GM19025 (cell line): ENCODE measurements around the gene SPRTN.

Experiments
- ATAC-seq: cut with Tn5 transposase; IDR thresholded peaks from one replicate; pipeline ENCODE4 v1.9.1; 2021; ENCODE audit warnings: mild to moderate bottlenecking, low read depth, moderate library complexity; ENCODE audit not compliant: unreplicated experiment

Gene SPRTN, protein sequence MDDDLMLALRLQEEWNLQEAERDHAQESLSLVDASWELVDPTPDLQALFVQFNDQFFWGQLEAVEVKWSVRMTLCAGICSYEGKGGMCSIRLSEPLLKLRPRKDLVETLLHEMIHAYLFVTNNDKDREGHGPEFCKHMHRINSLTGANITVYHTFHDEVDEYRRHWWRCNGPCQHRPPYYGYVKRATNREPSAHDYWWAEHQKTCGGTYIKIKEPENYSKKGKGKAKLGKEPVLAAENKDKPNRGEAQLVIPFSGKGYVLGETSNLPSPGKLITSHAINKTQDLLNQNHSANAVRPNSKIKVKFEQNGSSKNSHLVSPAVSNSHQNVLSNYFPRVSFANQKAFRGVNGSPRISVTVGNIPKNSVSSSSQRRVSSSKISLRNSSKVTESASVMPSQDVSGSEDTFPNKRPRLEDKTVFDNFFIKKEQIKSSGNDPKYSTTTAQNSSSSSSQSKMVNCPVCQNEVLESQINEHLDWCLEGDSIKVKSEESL

GRCh38 chr1:231338270-231339128, at the start of gene SPRTN:
Gene SPRTN, plus strand, starts transcription at chr1:231338293. Its CDS starts 91 bp downstream, at chr1:231338384.
- peak; percentile 4 for ATAC-seq

GRCh38 chr1:231295938-231296337, 42.2 kb upstream of the SPRTN start:
- no peak for ATAC-seq

DNA sequence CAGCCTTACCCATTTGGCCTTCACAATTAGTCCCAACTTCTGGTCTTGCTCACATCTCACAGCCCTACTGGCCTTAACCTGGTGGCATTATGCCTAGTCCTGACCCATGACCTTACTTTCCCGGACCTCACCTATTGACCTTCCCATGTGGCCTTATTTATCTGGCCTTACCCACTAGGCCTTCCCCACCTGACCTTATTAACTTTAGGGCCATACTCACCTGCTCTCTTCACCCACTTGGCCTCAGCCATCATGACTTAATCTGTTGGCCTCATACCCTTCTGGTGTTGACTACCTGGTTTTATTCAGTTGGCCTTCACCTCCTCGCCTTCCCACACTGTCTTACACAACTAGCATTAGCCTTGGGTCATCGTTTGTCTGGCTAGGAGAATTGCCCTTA, 36.1 kb upstream of the SPRTN start:
- ATAC-seq, result no peak

DNA sequence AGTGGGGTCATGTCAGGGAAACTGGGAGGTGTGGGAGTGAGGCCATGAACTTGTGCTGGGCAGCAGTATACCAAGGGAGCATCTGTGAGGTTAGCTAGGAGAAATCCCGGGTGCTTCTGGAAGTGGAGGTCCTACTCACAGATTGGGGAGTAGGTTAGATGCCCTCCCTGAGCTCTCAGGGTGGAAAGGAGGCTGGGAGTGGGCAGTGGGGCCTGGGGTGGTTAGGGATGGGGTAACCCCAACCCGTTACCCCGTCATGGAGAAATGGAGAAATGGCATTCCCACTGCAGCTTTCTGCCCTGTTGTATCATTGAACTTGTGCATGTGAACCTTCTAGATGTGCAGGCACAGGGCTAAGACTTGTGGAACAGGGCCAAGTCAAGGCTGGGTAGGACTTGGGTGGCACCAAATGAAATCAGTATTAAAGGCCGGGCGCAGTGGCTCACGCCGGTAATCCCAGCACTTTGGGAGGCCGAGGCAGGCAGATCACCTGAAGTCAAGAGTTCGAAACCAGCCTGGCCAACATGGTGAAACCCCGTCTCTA, 27.6 kb upstream of the SPRTN start:
- no peak for ATAC-seq

- ATAC-seq, result no peak
Observed at GRCh38 chr1:231311720-231312431, 26.2 kb upstream of the SPRTN start.

DNA sequence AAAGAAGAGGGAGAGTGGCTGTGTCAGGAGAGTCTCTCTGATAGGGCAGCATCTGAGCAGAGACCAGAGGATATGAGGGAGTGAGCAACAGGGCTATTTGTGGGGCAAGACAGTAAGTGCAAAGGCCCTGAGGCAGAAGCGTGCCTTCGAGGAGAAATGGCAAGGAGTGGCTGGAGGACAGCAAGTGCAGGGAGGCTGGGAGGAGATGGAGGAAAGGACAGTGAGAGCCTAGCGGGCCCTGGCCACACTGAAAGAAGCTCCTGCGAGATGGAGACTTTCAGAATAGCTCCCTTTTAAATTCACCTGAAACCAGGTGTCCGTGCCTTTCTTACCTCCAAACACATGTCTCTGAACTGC, 25.7 kb upstream of the SPRTN start:
- no peak for ATAC-seq

- no peak for ATAC-seq
Observed at GRCh38 chr1:231313661-231314060, 24.4 kb upstream of the SPRTN start.

- peak; percentile 73 for ATAC-seq
Observed at GRCh38 chr1:231315887-231316286, 22.2 kb upstream of the SPRTN start.

- ATAC-seq, result no peak
Observed at GRCh38 chr1:231317306-231318014, 20.6 kb upstream of the SPRTN start.

- ATAC-seq, result no peak
Observed at GRCh38 chr1:231318015-231318355, 20.1 kb upstream of the SPRTN start.

DNA sequence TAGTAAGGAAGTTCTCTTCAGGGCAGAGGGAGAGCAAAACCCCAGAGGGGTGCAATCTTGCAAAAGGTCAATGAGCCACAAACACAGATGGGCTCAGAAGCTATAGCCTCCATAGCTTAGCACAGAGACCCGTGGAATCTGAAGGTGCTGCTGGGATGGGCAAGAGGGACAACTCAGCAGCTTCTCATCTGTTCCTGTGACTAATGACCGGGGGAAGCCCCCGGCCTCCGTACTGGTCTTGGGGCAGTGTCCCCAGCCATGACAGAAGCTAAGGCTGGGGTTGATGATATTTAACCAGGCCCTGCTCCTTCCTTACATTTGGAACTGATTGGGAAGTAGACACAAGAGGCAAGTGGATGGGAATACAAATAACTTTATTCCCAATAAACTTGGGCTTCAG, 19.5 kb upstream of the SPRTN start:
- ATAC-seq, result no peak

GRCh38 chr1:231319080-231319479, 19.0 kb upstream of the SPRTN start:
- no peak for ATAC-seq

GRCh38 chr1:231322880-231323530, 15.1 kb upstream of the SPRTN start:
- no peak for ATAC-seq

GRCh38 chr1:231324660-231325059, 13.4 kb upstream of the SPRTN start:
- ATAC-seq, result no peak

DNA sequence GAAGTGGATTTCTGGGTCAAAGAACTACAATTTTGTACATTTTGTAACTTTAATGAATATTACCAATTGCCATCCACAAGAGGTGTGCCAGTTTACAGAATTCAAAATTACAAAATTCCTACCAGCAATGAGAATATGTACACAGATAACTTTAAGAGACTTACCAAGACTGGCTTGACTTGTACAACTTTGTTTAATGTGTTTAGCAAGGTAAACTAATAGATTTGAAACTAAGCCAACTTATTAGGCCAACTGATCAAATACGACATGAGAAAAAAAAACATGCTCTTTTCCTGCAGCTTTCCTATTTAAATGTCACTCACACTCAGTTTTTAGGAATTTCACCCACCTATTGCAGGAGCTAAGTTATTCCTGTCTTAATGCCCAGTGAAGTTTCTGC, 11.8 kb upstream of the SPRTN start:
- ATAC-seq, result no peak

DNA sequence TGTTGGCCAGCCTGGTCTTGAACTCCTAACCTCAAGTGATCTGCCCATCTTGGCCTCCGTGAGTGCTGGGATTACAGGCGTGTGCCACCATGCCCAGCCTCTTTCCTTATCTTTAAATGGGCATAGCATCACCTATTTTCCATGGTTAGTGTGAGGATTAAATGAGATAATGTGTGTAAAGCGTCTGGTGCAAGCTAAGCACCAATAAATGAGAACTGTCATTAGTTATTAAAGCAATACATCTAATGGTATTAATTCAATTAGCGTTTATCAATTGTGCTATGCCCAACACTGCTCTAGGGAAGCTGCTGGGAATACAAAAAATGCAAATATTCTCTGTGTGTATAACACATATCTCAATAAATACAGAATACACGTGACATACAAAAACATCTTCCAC, 10.5 kb upstream of the SPRTN start:
- no peak for ATAC-seq

- no peak for ATAC-seq
Observed at GRCh38 chr1:231329483-231329882, 8.6 kb upstream of the SPRTN start.

DNA sequence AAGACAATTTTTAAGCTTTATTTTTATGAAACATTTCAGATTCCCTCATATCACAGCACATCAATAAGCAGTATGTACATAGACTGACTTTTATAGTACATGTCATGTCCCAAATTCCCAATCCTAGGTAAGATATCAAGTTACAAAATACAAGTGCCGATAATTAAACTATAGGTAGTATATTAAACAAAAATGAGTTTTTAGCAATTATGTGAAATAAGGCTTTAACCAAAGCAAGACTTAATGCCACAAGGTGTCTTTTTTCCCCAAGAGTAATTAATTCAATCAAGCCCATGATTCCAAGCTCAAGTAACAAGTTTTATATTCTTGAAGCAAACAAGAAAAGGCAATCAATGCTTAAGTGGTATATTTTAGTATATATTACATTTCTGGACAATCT, 5.3 kb upstream of the SPRTN start:
- ATAC-seq, result no peak

DNA sequence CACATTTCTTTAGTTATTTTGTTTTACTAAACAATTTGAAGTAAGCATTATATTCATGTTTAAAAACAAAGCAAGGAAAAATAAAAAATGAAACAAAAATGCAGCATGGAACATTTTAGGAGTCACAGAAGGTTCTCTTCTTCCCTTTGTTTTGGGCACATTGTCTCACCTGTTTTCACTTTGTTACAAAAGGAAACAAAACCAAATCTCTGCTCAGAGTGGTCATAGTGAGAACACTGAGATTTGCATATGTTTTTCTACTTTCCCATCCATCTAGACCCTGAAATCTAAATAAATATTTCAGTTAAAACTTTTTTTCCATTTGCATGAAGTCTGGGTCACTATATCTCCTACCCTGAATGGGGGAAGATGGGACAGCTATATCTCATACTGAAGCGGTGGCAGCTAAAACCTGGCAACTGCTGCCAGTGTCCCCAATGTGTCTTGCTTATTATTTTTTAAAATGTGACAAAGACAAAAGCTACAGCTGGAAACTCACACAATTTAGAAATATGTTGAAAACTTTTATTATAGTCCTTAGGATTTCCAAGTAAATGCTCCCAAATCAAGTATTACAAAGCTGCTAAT, 3.9 kb upstream of the SPRTN start:
- no peak for ATAC-seq
